ENCODE results near the gene LDHD.

The LDHD gene

DNA sequence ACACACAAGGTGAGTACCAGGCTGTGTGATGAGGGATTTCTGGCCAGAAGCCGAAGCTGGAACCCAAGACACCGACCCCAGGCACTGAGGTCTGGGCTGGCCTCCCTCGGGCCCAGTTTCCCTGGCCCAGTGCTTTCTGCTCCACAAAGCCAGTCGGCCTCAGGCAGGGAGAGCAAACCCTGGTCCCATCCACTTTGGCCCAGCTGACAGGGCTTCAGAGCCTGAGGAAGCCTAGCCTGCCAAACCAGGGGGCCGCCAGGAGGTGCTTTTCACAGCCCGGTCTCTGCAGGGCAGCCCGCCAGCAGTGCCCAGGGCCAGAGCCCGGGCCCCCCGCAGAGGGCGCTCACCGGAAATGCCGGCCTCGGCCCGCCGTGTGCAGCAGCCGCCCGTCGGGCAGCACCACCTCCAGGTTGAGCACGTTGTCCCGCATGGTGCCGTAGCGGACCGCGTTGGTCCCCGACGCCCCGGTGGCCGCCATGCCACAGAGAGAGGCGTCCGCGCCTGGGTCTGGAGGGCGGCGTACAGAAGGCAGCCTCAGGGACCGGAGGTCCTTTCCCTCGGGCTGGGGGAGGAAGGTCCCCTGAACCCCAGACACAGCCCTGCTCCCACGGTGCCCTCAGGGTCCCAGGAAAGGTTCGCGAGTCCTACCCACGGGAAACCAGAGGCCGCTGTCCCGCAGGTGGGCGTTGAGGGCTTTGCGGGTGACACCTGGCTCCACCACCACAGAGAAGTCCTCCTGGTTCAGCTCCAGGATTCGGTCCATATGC, 2.2 kb downstream of the LDHD start:
- no peak for DNase-seq

DNA sequence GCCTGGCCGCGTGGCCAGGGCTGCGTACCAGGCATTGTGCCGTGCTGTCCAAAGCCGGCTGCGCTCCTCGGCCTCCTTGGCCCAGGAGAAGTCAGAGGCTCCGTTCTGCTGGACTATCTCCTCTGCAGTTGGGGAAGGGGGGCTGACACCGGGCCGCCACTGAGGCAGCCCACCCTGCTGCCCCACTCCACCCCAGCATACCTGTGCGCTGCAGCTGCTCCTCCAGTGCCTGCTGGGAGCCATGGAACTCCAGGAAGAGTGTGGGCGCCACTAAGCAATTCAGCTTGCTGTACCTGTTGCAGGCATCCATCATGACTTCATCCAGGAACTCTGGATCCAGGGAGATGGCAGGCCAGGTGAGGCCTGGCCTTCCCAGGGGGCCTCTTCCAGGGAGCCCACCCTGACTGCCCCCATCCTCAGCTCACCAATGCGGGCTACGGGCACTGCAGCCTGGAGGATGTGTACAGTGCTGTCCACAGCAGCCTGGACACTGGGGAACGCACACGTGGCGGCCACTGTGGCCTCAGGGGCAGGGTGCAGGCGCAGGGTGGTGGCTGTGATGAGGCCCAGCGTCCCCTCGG, 2.9 kb downstream of the LDHD start:
- DNase-seq = no peak

DNA sequence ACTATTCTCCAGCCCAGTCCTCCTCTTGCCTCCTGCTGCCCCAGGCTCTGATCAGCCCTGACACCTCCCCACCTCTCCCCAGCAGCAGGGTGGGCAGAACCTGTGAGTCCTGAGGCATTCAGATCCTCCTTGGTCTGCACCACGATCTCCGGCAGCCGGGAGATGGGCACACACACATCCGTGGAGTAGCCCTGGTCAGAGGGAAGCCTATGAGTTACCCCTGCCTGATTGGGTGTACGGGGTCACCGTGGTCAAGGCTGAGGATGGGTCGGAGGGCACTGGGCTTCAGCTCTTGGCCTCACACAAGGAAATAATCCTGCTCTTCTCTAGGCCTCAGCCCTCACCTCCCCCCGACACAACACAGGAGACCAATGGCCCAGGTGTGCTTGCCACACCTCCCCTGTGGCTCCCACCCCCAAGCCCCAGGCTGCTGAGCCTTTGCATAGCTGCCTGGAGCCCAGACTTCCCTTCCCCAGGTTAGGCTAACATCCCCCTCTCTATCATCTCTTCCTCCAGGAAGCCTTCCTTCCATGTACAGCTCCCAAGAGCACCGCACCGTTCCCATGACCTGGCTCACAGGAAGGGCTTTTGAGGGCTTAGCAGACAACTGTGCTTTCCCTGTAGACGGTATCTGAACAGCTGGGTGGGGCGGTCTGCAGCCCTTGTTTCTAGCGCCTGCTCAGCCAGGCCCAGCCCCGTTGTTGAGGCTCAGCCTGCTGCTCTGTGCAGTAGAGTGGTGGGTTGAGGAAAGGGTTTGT, 3.7 kb downstream of the LDHD start:
- no peak for DNase-seq

DNA sequence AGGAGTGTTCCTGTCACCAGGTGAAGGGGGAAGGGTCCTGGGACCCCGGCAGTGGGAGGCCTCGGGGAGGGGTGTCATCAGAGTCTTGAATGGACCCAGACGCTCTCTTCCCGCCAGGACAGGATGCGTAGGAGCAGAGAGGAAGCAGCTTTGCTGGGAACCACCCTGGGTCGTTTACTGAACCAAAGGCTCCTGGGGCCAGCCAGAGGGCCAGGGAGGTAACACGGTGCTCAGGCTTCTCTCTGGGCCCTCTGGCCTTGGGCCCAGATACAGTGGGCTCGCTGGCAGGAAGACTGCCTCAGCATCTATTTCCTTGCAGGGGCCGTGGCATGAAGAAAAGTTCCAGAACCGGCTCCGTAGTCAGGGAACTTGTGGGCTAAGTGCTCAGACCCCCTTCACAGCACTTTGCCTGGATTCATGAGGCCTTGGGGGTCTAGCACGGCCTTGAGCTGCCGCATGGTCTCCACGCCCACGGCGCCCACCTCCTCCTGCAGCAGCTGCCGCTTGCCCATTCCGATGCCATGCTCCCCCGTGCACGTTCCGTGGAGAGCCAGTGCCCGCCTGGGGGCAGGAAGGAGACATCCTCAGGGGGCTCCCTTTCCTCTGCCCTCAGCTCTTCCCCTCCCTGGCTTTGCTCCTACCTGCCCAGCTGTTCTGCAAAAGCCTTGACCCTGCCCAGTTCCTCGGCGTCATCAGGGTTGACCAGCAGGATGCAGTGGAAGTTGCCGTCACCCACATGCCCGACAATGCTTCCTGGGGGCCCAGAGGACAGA, 4.4 kb downstream of the LDHD start:
- no peak for DNase-seq

DNA sequence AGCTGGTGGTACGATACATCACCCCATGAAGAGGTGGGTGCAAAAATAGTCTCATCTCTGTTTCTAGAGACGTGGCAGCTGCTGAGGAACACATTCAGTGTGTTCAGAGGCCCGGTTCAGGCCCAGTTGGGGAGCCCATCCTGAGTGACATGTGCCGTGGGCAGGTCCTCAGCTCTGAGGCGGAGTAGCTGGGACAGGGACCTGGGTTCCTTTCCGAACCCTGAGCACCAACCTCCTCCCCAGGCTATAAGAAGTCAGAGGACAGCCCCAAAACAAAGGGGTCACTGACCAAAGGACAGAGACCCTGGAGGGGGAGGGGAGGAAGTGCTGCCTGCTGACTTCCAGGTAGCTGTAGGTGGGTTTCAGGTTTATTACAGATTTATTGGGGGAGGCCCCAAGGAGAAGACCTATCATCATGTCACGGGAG, 5.1 kb downstream of the LDHD start:
- no peak for DNase-seq

DNA sequence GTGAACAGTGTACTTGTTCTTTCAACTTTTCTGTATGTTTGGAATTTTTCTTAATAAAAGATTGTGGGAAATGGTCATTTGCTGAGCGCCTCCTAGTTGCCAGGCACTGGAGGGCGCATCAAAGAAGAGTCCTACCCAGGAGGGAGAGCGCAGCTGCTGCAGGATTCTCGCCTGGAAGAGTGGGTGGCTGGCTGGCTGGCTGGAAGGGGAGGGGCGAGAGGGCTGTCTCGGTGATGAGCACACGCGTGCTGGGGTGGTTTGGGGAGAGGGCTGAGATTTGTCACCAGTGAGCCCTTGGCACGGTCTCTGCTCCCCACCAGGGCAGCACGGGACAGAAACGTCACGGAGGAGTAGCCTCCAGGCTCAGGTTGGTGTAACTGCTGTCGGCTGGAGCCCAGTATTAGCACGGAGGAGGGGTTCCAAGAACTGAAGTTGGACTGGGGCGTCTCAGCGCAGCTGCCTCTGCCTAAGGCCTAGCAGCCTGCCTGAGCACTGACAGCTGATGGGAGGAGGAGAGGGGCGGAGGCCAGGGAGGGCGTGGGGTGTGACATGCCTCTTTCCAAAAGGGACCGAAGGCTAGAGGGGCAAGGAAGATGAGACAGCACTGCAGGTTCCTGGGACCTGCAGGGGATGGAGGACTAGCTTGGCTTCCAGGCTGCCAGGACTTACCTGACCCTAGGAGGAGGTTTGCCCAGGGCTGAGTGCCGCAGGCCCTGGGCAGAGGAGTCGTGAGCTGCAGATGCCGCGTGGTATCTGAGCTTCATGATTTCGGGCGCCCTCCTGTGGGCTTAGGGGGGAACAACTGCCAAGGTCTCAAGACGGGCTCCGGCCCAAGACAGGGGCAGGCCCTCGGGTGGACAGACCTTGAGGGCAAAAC, 5.7 kb downstream of the LDHD start:
- peak; percentile 81 for DNase-seq

DNA sequence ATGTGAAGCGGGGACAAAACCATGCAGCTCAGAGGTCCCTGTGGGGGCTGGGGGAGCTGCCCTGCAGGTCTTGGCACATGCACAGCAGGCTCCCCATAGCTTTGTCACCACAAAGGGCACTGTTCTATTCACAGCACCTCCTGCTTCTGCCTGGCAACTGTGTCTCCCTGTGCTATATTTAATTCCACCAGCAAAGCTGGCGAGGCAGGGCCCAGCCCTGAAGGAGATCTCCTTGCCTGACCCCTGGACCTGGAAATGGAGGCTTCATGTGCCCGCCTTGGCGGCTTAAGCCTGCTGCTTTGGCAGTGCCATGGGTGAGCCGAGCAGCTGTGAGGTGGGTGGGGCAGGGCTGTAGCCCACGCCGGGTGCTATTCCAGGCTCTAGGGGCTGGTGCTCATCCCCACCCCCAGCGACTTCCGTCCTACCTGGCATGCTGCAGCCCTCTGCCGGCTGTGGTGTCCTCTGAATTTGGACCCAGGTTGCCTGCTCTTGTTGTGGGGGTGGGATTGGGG, 6.8 kb downstream of the LDHD start:
- DNase-seq = no peak

DNA sequence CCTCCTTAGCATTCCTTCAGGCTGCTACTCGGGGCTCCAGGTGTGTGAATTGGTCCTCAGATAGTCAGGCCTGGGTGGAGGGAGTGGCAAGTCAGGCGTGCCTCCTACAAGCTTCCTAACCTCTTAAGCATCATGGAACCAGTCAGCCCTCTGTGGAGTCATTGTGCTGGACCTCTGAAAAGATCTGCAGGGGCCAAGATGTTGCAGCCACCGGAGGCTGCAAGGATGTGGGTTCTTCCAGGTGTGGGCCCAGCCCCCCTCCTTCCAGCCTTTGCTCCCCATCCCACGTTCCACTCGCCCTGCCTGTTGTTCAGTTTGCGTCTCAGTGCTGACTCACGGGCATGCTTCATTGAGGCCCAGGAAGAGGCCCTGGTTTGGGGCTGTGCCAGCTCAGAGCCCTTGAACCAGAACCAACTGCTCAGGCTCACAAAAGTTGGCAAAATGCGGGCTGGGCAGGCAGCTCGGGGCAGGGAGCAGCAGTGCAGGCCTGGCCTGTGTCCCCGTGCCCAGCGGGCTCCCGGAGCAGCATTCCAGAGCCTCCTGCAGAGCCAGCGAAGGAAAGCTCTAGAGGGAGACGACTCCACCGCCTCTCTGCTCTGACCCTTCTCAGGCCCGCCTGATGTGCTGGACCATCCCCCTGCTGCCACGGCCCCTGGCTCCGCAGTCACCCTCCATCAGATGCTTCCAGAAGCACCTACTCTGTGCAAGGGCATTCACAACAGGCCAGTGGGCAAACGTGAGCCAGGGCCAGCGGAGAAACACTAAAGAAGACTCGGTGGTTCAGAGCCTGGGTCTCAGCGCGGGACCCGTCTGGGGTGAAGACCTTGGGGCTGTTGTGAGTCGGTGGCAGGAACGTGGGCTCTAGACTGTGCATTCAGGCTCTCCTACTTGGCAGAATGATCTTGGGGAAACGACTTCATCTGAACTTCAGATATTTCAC, 7.5 kb downstream of the LDHD start:
- peak; percentile 82 for DNase-seq

DNA sequence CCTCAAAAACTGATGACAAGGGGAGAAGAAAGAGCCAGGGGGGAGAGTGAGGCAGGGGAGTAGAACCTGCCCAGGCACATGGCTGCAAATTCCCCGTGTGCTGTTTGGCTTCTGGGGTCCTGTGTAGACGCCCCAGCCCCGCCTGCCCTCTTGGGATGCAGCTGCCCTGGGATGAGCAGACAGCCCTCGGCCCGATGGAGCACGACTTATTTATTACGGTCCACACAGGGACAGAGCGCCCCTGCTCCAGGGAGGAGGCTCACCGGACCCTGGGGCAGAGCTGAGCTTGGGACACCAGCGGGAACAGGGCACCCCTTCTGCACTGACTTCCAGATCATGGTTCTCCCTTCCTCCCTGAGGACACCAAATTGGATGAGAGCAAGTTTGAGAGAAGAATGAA, 9.1 kb downstream of the LDHD start:
- DNase-seq = no peak

DNA sequence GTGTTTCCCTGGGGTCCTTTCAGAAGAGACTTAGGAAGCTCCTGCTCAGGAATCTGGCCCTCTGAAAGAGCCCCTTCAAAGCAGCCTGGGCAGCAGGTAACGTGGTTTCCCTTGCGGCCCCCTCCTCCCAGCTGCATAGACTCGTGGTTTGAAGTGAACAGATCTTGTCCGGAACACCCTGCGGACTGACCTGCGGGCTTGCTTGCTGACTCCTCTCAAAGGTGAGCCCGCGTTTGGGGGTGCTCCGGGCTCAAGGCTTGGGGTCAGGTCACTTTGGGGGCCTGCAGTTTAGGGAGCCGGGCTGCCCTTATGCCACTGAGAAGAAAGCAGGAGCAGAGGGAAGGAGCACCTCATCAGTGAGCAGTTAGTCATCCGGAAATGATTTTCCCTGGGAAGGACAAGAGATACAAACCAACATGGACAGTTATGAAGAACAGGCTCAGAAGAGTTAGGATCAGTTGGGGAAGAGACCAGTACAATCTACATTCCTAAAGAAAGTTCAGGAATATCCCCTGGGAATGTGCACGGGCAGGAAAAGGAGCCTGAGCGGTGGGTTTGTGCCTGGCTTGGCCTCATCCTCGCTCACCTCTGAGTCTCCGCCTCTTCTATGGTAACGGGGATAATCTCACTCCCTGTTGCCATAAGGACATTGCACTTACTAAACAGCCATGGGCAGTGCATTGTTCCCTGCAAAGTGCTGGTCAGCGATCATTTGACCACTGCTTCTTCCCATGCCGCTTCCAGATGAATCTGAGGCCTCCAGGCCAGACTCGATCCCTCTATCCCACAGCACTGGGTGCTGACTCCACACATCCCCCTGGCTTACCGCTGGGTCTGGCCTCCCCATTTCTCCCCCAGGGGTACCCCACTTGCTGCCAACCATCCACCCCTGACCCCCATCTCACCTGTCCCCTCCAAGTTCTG, 10.0 kb downstream of the LDHD start:
- no peak for DNase-seq

DNA sequence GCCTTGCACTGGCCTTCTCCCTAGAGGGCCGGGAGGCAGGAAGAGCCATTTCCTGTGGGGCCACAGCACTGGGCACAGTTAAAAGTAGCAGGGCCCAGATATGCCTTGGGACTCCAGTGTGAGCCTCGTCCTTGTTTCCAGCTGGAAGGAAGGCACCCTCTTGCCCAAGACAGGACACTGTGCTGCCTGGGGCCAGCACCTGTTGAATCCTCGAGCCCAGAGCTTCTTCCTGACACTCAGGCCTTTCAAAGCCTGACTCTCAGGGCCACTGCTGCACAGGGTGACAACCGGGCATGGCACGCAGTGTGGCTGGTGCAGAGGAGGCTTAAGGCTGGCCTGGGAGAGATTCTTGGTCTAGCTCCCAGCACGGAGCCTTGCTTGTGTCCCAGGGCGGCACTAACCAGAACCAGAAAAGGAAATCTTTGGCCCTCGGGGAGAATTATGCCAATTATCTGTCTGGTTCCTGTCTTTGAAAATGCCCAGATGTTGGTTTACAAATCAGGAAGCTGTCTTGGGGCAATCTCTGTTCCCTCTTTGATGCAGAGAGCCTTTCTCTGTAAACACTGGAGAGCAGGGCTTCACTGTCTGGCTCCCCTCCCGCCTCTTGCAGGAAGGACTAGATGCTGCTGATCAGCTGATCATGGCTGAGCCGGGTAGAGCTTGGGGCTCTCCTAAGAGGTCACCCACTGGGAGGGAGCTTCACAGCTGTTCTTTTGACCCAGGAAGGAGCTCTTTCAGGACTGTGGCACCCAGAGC, 11.1 kb downstream of the LDHD start:
- no peak for DNase-seq

DNA sequence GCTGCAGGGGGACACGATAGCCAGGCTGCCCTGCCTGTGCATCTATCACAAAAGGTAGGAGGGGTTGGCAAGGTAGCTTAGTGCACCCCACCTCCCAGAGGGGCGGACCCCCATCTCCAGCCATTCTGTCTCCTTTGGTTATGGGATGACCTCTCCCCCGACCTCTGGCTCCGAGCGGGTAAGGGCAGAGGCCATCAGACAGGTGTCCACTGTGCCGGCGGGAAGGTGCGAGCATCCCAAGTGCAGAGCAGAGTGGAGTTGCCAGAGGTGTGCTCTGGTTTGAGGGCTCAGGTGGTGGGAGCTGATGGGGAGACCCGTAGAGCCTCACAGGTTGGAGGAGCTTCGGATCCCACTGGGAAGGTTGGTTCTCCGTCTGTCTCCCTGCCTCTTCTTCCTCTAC, 11.7 kb downstream of the LDHD start:
- DNase-seq = no peak

DNA sequence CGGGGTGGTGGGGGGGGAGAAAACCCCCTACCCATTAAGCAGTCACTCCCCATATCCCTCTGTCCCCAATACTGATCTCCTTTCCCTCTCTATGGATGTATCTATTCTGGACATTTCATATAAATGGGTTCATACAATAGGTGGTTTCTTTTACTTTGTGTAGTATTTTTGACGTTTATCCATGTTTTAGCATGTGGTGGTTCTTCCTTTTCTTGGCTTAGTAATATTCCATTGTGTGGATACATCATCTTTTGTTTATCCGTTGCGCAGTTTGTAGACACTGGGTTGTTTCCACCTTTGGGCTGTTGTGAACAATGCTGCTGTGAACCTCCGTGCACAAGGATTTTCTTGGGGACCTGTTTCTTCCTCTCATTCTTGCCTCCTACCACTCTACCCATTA, 12.6 kb downstream of the LDHD start:
- no peak for DNase-seq

DNA sequence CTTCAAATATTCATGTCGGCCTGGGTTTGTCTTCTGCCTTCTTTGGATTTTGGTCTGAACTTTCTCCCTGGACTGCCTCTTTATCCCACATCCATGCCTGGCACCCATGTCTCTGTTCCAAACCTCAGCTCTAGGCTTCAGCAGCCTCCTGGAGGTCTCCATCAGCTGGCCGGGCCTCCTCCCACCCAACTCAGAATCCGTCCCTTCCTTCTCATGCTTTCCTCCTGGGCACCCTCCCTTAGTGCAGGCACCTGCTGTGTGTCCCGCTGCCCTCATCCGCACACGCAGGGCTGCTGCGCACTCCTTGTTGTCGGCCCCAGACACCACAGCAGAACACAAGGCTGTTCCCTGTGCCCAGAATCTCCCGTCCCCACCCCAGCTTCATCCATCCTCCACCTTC, 14.0 kb downstream of the LDHD start:
- no peak for DNase-seq

DNA sequence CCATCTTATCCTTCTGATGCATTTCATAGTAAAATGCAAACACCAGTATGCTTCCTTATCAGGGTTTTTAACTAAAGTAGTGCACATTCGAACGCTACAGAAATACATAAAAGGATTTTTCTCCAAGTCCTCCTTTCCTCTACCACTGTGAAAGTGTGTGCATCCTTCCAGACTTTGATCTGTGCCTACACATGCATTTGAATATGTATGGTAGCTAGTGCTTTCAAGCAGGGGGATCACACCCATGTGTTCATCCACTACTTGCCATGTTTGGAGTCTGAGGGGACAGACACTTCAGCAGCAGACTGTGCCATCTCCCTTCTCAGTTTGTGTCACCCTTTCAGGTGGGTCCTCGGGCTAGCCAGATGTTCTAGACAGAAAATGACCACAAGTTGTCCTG, 14.9 kb downstream of the LDHD start:
- no peak for DNase-seq

DNA sequence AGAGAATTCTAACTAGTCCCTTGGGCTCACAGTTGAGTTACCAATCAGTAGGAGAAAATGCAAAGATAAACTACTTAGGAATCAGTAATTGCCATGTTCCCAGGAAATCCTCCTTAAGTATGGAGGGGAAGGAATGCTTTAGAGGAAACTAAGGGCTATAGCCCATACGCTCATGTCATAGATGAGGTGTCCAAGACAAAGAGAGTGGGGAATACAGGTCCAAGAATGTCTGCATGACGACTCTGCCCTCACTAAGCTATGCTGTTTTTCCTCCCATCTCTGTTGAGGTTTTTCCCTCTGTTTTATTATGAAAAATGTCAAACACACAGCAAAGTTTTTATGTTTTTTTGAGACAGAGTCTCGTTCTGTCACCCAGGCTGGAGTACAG, 16.0 kb downstream of the LDHD start:
- no peak for DNase-seq

DNA sequence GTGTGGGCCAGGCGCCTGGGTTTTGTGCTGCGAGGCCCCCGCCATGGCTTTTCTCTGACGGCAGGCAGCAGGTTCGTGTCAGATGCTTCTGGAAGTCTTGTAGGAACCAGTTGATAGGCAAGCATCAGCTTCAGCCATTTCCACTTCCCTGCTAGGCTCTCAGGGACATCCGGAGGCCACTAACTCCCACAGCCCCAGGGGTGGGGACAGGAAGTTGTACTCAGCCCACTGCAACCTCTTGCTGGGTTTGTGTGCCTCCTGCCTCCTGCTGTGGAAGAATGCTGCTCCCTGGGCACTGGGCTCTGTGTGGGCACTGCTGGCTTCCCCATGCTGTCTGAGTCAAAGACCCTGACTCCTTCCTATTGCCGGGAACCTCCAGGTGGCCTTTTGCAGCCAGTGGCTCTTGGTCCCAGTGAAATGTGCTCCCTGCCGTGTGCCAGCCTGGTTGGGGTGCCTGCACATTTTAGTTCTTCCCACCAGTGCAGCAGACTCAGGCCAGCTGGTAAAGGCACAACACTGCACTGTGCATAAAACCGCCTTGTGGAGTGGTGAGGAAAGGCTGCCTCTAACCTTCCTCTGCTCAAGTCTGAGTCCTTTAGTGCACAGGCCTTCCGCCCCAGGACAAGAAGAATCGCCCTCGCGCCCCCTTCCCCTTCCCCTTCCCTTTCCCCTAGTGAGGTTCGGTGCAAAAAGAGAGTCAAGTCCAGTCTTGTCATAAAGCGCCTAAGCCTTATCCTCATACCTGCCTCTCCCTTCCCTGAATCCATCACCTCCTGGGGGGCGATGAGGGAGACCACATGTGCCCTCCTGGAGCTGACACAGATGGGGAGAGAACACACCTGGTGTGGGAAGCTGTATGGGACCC, 16.6 kb downstream of the LDHD start:
- DNase-seq = no peak

DNA sequence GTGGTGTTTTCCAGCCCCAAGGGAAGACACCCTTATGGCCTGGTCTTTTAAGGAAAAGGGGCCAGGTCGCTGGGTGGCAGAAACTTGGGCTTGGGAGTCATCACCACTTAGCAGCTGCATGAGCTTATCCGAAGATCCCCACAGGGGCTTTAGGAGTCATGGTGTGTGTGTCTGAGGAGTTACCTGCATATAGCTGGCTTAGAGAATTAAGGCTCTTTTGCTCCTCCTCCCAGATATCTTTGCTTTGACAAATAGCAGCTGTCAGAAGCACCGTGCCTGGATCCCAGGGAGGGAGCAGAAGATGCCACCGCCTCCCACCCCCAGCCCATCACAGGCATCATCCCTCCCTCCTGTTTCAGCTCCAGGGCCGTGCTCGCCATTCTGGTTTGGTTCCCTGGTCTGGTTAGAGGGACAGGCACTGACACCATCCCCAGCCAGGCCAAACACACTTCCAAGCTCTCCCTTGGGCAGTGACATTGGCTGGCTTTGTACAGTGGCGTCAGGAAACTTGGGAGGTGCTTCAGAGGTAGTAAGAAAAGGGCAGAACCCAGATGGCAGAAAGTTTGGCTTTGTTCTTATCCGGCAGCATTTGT, 17.4 kb downstream of the LDHD start:
- no peak for DNase-seq
